Parathyroid adenoma (tissue), 2 donors: ENCODE data around the gene MPZL1.

ENCODE experiments used
- H2AFZ ChIP-seq: fragments of 300-600 bp; sonication (generic); one replicate; pipeline ENCODE4 v1.7.0; 2017; ENCODE audit warnings: antibody characterized with exemption, mild to moderate bottlenecking
- H3K27ac ChIP-seq: fragments of 300-600 bp; sonication (generic); one replicate; pipeline ENCODE4 v1.7.0; 2017
- H3K27me3 ChIP-seq: fragments of 300-600 bp; sonication (generic); one replicate; pipeline ENCODE4 v1.7.0; 2017; ENCODE audit warnings: low read length; ENCODE audit not compliant: control insufficient read depth, insufficient read depth
- H3K36me3 ChIP-seq: fragments of 300-600 bp; sonication (generic); one replicate; pipeline ENCODE4 v1.7.0; 2017; ENCODE audit warnings: low read length; ENCODE audit not compliant: control insufficient read depth, insufficient read depth
- H3K4me1 ChIP-seq: fragments of 300-600 bp; sonication (generic); one replicate; pipeline ENCODE4 v1.7.0; 2017; ENCODE audit warnings: control low read depth
- H3K4me2 ChIP-seq: fragments of 300-600 bp; sonication (generic); one replicate; pipeline ENCODE4 v1.7.0; 2017; ENCODE audit warnings: low read length
- H3K4me3 ChIP-seq: fragments of 300-600 bp; sonication (generic); one replicate; pipeline ENCODE4 v1.7.0; 2017; ENCODE audit warnings: low read depth, low read length
- H3K79me2 ChIP-seq: fragments of 300-600 bp; sonication (generic); one replicate; pipeline ENCODE4 v1.7.0; 2017; ENCODE audit warnings: control low read depth
- H3K9ac ChIP-seq: fragments of 300-600 bp; sonication (generic); one replicate; pipeline ENCODE4 v1.7.0; 2017; ENCODE audit warnings: mild to moderate bottlenecking
- H3K9me3 ChIP-seq: fragments of 300-600 bp; sonication (generic); one replicate; pipeline ENCODE4 v1.7.0; 2017; ENCODE audit warnings: low read length; ENCODE audit not compliant: control insufficient read depth
- CTCF ChIP-seq: fragments of 300-600 bp; sonication (generic); IDR thresholded peaks from one replicate; pipeline ENCODE4 v1.7.0; 2017; ENCODE audit warnings: antibody characterized with exemption, mild to moderate bottlenecking
- donor health status: primary hyperparathyroidism.

Gene MPZL1

GRCh38 chr1:167782946-167783345 is 61.2 kb downstream of the MPZL1 start:
- H3K79me2 ChIP-seq = no peaks in the 10 kb centered on the region
- H3K9me3 ChIP-seq = no peaks in the 10 kb centered on the region
- no peaks in the 10 kb centered on the region for H3K4me1 ChIP-seq
- no peak overlapping the region for H3K9ac ChIP-seq
- no peaks in the 10 kb centered on the region for H3K27me3 ChIP-seq
- no peak for TF ChIP-seq CTCF
- H2AFZ ChIP-seq = no peak overlapping the region
- no peak overlapping the region for H3K27ac ChIP-seq
- H3K4me3 ChIP-seq = no peak overlapping the region
- H3K36me3 ChIP-seq = no peaks in the 10 kb centered on the region
- H3K4me2 ChIP-seq = no peak overlapping the region

DNA sequence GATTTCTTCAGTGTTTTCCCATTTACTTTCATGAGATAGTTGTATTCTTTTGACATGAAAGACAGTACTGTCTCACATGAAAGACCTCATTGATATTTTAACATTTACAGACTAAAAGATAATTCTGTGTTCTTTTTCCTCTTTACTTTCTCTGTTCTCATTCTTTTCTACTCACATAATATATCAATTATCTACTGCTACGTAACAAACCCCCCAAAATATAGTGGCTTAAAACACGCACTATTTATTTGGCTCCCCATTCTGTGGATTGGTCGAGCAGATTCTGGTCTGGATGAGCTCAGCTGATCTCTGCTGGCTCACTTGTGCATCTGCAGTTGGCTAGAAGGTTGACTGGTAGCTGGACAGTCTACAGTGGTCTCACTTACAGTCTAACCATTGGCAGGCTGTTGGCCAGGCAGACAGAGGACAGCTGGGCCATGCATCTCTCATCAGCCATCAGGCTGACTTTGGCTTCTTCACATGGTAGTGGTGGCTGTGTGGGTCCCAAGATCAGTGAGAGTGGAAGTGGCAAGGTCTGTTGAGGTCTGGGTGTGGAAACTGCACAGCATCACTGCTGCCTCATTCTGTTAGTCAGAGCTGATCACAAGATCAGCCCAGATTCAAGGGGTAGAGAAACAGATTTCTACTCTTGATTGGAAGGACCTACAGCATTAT is 63.2 kb downstream of the MPZL1 start:
- Histone ChIP-seq H3K4me1 (no peaks in the 10 kb centered on the region), H3K36me3 (no peaks in the 10 kb centered on the region), H2AFZ (no peak overlapping the region), H3K9me3 (no peaks in the 10 kb centered on the region), H3K4me3 (no peak overlapping the region), H3K4me2 (no peak overlapping the region), H3K27me3 (no peaks in the 10 kb centered on the region), H3K27ac (no peak overlapping the region), H3K9ac (no peak overlapping the region), H3K79me2 (no peaks in the 10 kb centered on the region)
- no peak for TF ChIP-seq CTCF

DNA sequence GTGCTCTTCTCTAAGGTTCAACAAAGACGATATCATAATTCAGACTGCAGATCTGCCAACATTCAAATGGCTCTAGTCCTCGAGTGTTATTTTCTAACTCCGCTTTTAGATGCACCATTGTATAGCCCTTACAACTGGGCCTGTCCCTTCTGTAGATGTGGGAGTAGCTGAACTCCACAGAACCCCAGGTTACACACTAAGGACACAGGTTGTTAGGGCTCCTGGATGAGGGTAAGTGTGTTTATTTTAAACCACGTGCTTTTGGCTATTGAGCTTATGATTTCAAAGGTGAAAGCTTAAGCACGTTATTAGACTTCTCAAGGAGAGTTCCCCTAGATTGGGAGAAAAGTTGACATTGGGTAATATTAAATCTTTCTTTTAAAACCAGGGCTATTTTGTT is 64.7 kb downstream of the MPZL1 start:
- H2AFZ ChIP-seq = no peak overlapping the region
- TF ChIP-seq CTCF = no peak
- H3K79me2 ChIP-seq = no peaks in the 10 kb centered on the region
- no peaks in the 10 kb centered on the region for H3K27me3 ChIP-seq
- H3K4me2 ChIP-seq = no peak overlapping the region
- H3K4me1 ChIP-seq = no peaks in the 10 kb centered on the region
- no peak overlapping the region for H3K4me3 ChIP-seq
- H3K27ac ChIP-seq = no peak overlapping the region
- no peak overlapping the region for H3K9ac ChIP-seq
- no peaks in the 10 kb centered on the region for H3K36me3 ChIP-seq
- H3K9me3 ChIP-seq = no peaks in the 10 kb centered on the region

GRCh38 chr1:167789501-167789900 is 67.7 kb downstream of the MPZL1 start:
- H3K4me2 ChIP-seq = no peak overlapping the region
- no peak overlapping the region for H3K9ac ChIP-seq
- H2AFZ ChIP-seq = no peak overlapping the region
- no peaks in the 10 kb centered on the region for H3K4me1 ChIP-seq
- no peak for TF ChIP-seq CTCF
- no peak overlapping the region for H3K4me3 ChIP-seq
- no peaks in the 10 kb centered on the region for H3K27me3 ChIP-seq
- no peaks in the 10 kb centered on the region for H3K9me3 ChIP-seq
- no peaks in the 10 kb centered on the region for H3K79me2 ChIP-seq
- H3K27ac ChIP-seq = no peak overlapping the region
- H3K36me3 ChIP-seq = no peaks in the 10 kb centered on the region

DNA sequence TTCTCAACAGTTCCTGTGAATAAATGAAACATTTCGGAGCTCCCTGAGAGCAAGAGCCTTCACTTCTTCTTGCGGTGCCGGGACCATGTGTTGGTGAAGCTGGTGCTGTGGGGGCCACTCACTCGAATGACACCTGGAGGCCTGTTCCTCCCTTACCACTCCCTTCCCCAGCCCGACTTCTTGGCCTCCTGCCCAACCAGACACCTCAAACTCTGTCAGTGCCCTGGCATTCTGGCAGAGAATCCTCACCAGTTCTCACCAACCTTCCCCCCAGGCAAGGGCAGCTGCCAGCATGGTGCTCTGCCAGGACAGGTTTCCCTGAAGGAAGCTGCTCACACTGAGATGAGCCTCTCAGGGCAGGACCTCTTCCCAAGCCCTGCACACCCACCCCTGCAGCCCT is 68.3 kb downstream of the MPZL1 start:
- Histone ChIP-seq H3K27me3 (no peaks in the 10 kb centered on the region), H3K4me2 (no peak overlapping the region), H3K36me3 (no peaks in the 10 kb centered on the region), H3K9ac (no peak overlapping the region), H3K79me2 (no peaks in the 10 kb centered on the region), H3K27ac (no peak overlapping the region), H2AFZ (no peak overlapping the region), H3K9me3 (no peaks in the 10 kb centered on the region), H3K4me3 (no peak overlapping the region), H3K4me1 (no peaks in the 10 kb centered on the region)
- no peak for TF ChIP-seq CTCF
